CD4-positive, alpha-beta T cell (primary cell): ENCODE data around the gene ADAM20. TPM values are rescaled to one million over a fixed set of nuclear protein-coding genes. Genes with fewer than 3 reads are reported as not detected.

Source experiments
- ATAC-seq: fragments of 200-7000 bp; cut with Tn5 transposase; one replicate; pipeline ENCODE4 v1.10.0; 2022; ENCODE audit warnings: mild to moderate bottlenecking; ENCODE audit not compliant: poor library complexity
- CTCF ChIA-PET: fragments of 350-600 bp; sonication (Branson Sonifier 250); formaldehyde crosslinking; loops from one replicate; lab custom pipeline; 2021; ENCODE audit warnings: antibody characterized with exemption, inconsistent platforms; lab: Charles Lee
- POLR2A ChIA-PET: fragments of 350-600 bp; sonication (Branson Sonifier 250); formaldehyde crosslinking; loops from one replicate; lab custom pipeline; 2021; ENCODE audit warnings: antibody characterized with exemption, inconsistent platforms; lab: Charles Lee
- DNase-seq, 14 experiments: peaks; one replicate each; pipeline ENCODE4 v3.0.0-alpha.2; 2013 to 2020; ENCODE audit warnings: mixed read lengths in 2 of 14
- H3K27ac ChIP-seq, 2 donors: one replicate each; pipeline versions ENCODE4 v1.5.1 to v1.7.0; 2013; ENCODE audit warnings: low read length in 2 of 2, low read depth in 1 of 2, mild to moderate bottlenecking in 1 of 2
- H3K27me3 ChIP-seq, 2 experiments: 1 replicate in 1 of 2; 2 replicates in 1 of 2; pipeline versions ENCODE4 v1.6.1 to v1.7.0; 2013; ENCODE audit warnings: low read length in 2 of 2, control low read depth in 1 of 2, mild to moderate bottlenecking in 1 of 2, moderate library complexity in 1 of 2; ENCODE audit not compliant: insufficient read depth in 2 of 2, control insufficient read depth in 1 of 2
- H3K36me3 ChIP-seq: one replicate; pipeline ENCODE4 v1.6.1; 2013; ENCODE audit warnings: low read length, control low read depth; ENCODE audit not compliant: insufficient read depth
- H3K4me1 ChIP-seq: one replicate; pipeline ENCODE4 v1.6.1; 2013; ENCODE audit warnings: low read length, control low read depth; ENCODE audit not compliant: insufficient read depth
- H3K4me3 ChIP-seq: one replicate; pipeline ENCODE4 v1.5.1; 2013; ENCODE audit warnings: mild to moderate bottlenecking, low read length, moderate library complexity
- H3K9me3 ChIP-seq, 2 experiments: 1 replicate in 1 of 2; 2 replicates in 1 of 2; pipeline versions ENCODE4 v1.6.1 to v1.7.0; 2013; ENCODE audit warnings: low read length in 2 of 2, mild to moderate bottlenecking in 2 of 2, control low read depth in 1 of 2, moderate library complexity in 1 of 2; ENCODE audit not compliant: control insufficient read depth in 1 of 2, insufficient read depth in 1 of 2
- H3K27ac Mint-ChIP-seq: one replicate; pipeline ENCODE4 v1.8.0; 2020; ENCODE audit warnings: mixed read lengths
- H3K27me3 Mint-ChIP-seq: one replicate; pipeline ENCODE4 v1.8.0; 2021; ENCODE audit warnings: mixed read lengths
- H3K36me3 Mint-ChIP-seq: one replicate; pipeline ENCODE4 v1.8.0; 2021; ENCODE audit warnings: low read depth, mixed read lengths
- H3K4me1 Mint-ChIP-seq: one replicate; pipeline ENCODE4 v1.8.0; 2021; ENCODE audit warnings: low read depth, mixed read lengths
- H3K4me3 Mint-ChIP-seq: one replicate; pipeline ENCODE4 v1.8.0; 2020; ENCODE audit warnings: mild to moderate bottlenecking, mixed read lengths
- H3K9me3 Mint-ChIP-seq: one replicate; pipeline ENCODE4 v1.8.0; 2020; ENCODE audit warnings: mixed read lengths
- intact Hi-C, 2 experiments: fragments of 100-400 bp; cut with DNase I in 1 of 2; cut with micrococcal nuclease in 1 of 2; formaldehyde crosslinking; loops; one replicate each; pipeline versions ENCODE4 v1.15.1 to v1.9.0; 2023 to 2025; cut with DNase I, micrococcal nuclease
- total RNA-seq, 174 experiments: library from RNA in 2 of 174; stranded (reverse) in 2 of 174; gene quantifications; one replicate each; pipeline ENCODE4 v1.2.3 and lab custom pipeline; 2021 to 2026
- TF ChIP-seq, protein P1 (sequence below): fragments of 200-600 bp; IDR thresholded peaks from one replicate; pipeline ENCODE4 v1.8.0; 2022; ENCODE audit warnings: antibody characterized with exemption, mild to moderate bottlenecking

ADAM20 gene
- total RNA-seq, 2 experiments from 2014 or later: 0.14 to 0.22 TPM

DNA sequence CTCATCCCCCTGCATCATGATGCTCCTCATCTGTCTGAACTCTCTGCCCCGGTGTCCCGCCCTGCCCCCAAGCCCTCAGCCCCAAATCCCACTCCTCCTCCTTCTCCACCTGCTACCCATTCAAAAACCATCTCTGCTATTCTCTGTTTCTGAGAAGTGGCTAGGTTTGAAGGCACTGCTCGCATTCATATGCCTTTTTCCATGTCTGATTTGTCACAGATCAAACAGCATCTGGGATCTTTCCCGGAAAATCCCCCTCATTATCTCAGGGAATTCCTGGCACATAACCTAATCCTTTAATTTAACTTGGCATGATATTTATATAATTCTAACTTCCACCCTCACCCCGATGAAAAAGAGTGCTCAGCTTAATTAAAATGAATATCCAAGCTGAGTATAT is 3.3 kb upstream of the ADAM20 start:
- DNase-seq (no peak), ATAC-seq (no peak)
- H3K27me3 ChIP-seq: no peaks in the 10 kb centered on the region
- H3K4me3 ChIP-seq: no peak overlapping the region
- Mint-ChIP-seq H3K27me3 (no peaks in the 10 kb centered on the region), H3K4me1 (no peaks in the 10 kb centered on the region), H3K36me3 (peaks cover 25% of the 10 kb centered on the region), H3K4me3 (no peak overlapping the region), H3K27ac (no peak overlapping the region), H3K9me3 (peaks cover 3% of the 10 kb centered on the region)
- intact Hi-C loops: no loop called here
- H3K9me3 ChIP-seq: no peaks in the 10 kb centered on the region
- ChIA-PET CTCF (no interaction called here), POLR2A (no interaction called here)
- H3K27ac ChIP-seq: no peak overlapping the region
- TF ChIP-seq, protein P1, sequence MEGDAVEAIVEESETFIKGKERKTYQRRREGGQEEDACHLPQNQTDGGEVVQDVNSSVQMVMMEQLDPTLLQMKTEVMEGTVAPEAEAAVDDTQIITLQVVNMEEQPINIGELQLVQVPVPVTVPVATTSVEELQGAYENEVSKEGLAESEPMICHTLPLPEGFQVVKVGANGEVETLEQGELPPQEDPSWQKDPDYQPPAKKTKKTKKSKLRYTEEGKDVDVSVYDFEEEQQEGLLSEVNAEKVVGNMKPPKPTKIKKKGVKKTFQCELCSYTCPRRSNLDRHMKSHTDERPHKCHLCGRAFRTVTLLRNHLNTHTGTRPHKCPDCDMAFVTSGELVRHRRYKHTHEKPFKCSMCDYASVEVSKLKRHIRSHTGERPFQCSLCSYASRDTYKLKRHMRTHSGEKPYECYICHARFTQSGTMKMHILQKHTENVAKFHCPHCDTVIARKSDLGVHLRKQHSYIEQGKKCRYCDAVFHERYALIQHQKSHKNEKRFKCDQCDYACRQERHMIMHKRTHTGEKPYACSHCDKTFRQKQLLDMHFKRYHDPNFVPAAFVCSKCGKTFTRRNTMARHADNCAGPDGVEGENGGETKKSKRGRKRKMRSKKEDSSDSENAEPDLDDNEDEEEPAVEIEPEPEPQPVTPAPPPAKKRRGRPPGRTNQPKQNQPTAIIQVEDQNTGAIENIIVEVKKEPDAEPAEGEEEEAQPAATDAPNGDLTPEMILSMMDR: no peak
- H3K4me1 ChIP-seq: peaks cover 3% of the 10 kb centered on the region
- H3K36me3 ChIP-seq: no peaks in the 10 kb centered on the region

DNA sequence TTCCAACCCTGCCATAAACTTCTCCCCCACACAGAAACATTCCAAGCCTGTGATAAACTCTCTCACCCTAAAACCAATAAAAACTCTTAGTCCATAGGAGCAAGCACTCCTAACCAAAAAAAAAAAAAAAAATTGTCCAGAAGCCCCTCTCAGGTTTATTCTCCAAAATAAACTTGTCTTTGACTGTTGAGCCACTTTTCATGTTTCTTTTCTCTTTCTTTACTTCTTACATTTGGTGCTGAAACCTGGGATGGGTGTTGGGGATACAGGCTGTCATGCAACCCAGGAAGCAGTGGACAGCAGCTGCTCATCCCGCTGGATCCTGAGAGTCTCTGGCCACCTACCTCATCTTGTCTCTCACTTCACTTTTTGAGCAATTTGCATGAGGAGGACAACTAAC is 2.0 kb upstream of the ADAM20 start:
- H3K27me3 Mint-ChIP-seq: no peaks in the 10 kb centered on the region
- Histone ChIP-seq H3K4me1 (peaks cover 3% of the 10 kb centered on the region), H3K9me3 (no peaks in the 10 kb centered on the region), H3K27ac (no peak overlapping the region), H3K4me3 (no peak overlapping the region), H3K27me3 (no peaks in the 10 kb centered on the region), H3K36me3 (no peaks in the 10 kb centered on the region)
- peaks cover 37% of the 10 kb centered on the region for H3K36me3 Mint-ChIP-seq
- peaks cover 6% of the 10 kb centered on the region for H3K9me3 Mint-ChIP-seq
- ChIA-PET CTCF (no interaction called here), POLR2A (no interaction called here)
- ATAC-seq (no peak), DNase-seq (no peak)
- H3K27ac Mint-ChIP-seq: no peak overlapping the region
- H3K4me1 Mint-ChIP-seq: no peaks in the 10 kb centered on the region
- intact Hi-C loops: no loop called here
- TF ChIP-seq, protein P1: no peak
- no peak overlapping the region for H3K4me3 Mint-ChIP-seq

DNA sequence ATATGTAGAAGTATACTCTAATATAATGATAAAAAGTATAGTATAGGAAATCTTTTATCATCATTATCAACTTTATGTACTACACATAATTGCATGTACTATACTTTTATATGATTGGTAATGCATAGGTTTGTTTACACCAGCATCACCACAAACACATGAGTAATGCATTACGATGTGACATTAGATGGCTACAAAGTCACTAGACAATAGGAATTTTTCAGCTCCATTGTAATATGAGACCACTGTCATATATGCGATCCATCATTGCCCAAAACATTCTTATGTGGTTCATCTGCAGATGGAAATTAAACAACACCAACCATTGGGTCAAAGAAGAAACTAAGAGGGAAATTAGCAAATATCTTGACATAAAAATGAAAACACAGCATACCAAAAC is 4.4 kb downstream of the ADAM20 start:
- Histone ChIP-seq H3K27me3 (no peaks in the 10 kb centered on the region), H3K4me3 (no peak overlapping the region), H3K9me3 (no peaks in the 10 kb centered on the region), H3K4me1 (no peaks in the 10 kb centered on the region), H3K36me3 (no peaks in the 10 kb centered on the region), H3K27ac (no peak overlapping the region)
- H3K36me3 Mint-ChIP-seq: peaks cover 73% of the 10 kb centered on the region
- H3K27me3 Mint-ChIP-seq: no peaks in the 10 kb centered on the region
- intact Hi-C loops: no loop called here
- no peak overlapping the region for H3K4me3 Mint-ChIP-seq
- POLR2A ChIA-PET: interaction anchor here (0.6 kb wide), 1 partner anchor 777 kb away, joined by 3 read pairs; no protein-coding TSS in a partner anchor
- ATAC-seq: no peak
- no peaks in the 10 kb centered on the region for H3K4me1 Mint-ChIP-seq
- no peak for DNase-seq
- TF ChIP-seq, protein P1: no peak
- no peak overlapping the region for H3K27ac Mint-ChIP-seq
- CTCF ChIA-PET: no interaction called here
- peaks cover 6% of the 10 kb centered on the region for H3K9me3 Mint-ChIP-seq
